ENCODE measurements around the gene MIGA1.
"Not testable (repeated sequence)": the region's sequence is repeated elsewhere in the genome, so short reads cannot be mapped to it uniquely, and the experiment has no call there.

MIGA1 gene

DNA sequence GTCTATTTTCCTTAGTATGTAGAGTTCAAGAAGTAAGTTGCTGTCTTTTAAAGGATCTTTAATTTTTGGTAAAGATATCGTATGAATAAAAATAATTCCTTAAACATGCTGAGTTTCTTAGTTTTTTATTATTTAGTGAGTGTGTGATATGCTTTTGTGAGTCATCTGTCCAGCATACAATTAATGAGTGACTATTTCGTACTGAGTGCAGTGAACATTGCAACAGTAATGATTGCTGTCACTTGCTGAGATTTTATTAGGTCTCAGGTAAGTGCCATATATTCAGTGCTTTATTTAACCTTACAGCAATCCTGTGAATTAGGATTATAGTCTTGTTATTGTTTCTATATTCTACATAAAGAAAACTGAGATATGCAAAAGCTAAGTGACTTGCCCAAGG is 22.6 kb downstream of the MIGA1 start:
- no peak for DNase-seq (ENCODE audit: low read depth)

DNA sequence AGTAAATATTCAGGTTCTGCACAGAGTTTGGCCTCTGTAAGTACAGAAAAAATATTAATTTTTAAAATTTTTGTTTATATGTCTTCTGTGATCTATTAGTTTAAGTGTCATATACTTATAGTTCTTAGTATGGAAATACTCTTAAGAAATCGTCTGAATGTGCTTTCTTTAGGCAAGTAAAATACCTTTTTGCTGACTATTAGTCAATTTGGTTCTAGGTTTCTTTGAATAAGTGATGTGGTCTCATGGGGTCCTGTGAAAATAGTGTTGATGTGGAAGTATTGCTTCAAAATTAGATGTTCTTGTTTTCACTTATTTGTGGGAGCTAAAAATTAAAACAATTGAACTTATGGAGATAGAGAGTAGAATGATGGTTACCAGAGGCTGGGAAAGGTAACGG is 23.9 kb downstream of the MIGA1 start:
- DNase-seq (ENCODE audit: low read depth) = no peak

DNA sequence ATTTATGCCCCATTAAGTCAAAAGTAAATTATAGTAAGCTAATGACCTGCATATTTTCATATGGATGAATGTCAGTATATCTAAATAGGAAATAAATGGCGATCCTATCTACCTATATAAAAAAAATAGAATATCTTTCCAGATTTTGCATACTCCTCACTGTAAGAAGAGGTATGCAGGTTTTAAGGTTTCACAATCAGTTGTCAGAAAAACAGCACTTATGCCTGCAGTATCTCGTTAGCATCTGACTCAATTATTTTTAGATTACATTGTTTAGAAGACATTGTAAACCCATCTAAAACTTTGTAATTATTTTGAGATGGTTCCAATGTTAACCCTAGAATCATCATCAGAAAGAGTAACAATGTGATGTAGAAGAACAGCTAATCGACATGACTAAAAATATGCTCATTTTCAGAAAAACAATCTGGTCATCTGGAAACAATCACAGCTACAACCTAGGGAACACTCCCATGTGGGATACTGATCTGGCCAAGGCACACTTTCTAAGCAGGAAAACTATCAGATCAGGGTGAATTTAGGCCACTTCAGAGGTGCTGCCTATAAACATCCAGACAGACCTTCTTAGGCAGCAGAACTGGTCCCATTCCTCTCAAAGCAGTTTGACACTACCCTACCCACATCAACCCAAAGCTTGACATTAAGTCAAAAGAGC is 30.5 kb downstream of the MIGA1 start:
- not testable (repeated sequence) for DNase-seq (ENCODE audit: low read depth)

DNA sequence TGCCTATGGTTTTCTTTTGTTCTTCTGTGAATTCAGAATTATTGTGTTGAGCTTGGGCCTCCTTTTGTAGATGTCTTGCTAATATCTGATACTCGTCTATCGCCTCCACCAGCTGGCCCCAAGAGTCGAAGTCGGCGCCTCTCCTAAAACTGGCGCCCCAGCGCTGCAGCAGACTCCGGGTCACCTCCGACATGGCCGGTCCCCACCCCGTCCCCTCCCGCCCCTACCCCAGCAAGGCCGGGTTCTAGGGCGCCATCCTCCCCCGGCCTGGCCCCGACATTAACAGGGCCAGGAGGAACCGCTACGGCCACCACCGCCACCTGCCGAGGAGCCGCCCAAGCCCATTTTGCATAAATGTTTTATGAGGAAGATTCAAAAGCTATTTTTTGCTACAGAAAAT is 32.1 kb downstream of the MIGA1 start:
- not testable (repeated sequence) for DNase-seq (ENCODE audit: low read depth)

DNA sequence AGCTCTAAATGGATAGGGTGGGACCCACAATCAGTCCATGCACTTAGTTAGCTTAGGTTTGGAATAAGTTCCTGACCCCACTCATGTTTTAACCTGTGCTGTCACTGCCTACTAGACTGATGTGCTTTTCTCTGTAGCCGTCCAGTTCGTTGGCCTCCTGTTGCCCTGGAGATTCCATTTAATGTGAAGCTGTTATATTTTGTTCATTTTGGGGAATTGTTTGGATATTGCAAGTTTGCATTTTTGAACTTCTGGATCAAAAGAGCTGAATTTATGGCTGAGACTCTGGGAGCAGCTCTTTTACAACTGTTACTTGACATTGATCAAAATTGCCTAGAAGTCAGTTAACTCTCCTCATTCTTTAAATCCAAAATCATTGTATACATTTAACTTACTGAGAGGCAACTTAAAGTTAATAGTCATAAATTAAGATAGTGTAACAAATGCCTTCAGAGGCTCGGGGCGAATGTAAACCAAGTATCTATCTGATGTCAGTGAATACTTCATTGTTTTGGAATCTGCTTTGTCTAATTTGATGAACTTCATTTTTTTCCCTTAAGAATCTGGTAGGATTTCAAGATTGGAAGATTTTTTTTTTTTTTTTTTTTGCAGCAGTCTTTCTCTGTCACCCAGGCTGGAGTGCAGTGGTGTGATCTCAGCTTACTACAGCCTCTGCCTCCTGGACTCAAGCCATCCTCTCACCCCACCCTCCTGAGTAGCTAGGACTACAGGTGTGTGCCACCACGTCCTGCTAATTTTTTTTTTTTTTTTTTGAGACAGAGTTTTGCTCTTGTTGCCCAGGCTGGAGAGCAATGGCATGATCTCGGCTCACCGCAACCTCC is 38.1 kb downstream of the MIGA1 start:
- no peak for DNase-seq (ENCODE audit: low read depth)

DNA sequence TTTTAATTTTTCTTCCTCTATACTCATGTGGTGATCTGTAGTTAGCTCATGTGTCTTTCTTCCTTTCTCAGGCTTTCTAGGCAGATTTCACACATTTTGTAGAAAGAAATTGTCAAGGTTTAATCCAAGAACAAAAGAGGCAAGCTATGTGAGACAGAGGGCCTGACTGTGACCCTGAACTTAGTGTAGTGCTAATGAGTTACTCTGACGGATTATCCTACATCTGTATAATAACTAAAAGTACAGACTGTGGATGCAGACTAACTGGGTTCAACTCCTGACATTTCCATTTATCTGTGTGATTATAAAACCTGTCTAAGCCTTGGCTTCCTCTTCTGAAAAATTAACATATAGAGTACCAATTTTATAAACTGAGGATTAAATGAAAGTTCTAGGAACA is 40.7 kb downstream of the MIGA1 start:
- no peak for DNase-seq (ENCODE audit: low read depth)

DNA sequence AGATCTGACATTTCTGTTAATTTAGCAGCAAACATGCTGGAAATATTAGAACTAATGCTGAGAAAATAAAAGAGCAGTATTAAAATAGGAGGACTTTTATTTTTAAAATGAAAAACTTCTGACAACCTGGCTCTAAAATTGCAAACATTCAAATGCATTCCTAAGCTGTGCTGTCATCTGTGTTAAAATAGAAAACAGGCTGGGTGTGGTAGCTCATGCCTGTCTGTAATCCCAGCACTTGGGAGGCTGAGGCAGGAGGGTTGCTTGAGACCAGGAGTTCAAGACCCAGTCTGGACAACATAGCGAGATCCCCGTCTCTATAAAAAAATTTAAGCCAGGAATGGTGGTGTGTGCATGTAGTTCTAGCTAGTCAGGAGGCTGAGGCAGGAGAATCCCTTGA is 44.6 kb downstream of the MIGA1 start:
- peak; percentile 50 for DNase-seq (ENCODE audit: low read depth)

DNA sequence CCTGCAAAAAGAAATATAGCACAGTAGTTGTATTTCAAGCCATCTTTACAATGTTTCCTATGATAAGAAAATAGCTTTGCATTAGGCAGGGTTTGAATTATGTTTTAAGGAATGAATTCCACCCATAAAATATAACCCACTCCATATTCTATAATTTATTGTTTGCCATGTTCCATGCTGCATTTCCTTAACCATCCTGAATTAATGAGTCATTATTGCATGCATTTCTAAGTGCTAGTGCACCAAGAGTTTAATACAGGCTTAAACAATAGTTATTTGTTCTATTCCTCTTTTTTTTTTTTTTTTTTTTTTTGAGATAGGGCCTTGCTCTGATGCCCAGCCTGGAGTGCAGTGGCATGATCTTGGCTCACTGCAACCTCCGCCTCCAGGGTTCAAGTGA is 45.2 kb downstream of the MIGA1 start:
- no peak for DNase-seq (ENCODE audit: low read depth)

DNA sequence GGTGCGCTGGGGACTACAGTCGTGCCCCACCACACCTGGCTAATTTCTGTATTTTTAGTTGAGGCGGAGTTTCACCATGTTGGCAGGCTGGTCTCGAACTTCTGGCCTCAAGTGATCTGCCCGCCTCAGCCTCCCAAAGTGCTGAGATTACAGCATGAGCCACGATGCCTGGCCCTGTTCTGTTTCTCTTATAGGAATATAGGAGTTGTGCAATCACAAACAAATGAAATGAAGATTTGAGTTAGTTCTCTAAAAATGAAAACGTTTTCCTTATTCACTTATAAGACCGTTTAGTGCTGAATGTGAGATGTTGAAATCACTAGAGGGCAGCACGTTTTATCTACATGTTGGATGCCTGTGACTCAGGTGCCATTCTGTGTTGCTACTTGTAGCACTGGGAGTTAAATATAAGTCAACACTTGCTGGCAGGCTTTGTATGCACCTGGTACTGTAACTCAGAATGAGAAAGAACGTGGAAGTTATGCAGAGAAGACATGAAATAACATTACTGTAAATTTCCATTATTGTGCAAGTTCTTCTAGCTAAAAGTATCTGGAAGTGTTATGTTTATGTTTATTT is 45.8 kb downstream of the MIGA1 start:
- no peak for DNase-seq (ENCODE audit: low read depth)

DNA sequence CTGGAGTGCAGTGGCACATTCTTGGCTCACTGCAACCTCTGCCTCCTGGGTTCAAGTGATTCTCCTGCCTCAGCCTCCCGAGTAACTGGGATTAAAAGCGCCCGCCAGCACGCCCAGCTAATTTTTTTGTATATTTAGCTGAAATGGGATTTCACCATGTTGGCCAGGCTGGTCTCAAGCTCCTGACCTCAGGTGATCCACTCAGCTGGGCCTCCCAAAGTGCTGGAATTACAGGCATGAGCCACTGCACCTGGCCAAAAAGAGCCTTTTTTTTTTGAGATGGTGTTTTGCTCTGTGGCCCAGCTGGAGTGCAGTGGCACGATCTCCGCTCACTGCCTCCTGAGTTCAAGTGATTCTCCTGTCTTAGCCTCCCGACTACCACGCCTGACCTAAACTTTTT is 47.4 kb downstream of the MIGA1 start:
- DNase-seq (ENCODE audit: low read depth) = not testable (repeated sequence)

DNA sequence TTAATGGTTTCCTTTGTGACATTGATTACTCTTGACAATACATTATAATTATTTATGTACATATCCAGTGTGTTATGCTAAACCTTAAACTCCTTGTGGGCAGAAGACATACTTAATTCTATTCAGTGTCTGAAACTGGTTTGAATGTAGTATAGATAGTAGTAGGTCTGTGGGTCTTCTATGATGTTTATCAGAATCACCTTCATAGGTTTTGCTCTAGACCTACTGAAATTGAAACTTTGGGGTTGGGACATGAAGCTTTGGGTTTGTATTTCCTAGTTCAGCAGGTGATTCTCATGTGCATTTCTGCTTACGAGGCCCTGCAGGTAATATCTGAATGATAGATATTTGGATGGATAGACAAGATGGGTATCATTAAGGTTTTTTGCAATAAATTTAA is 48.6 kb downstream of the MIGA1 start:
- DNase-seq (ENCODE audit: low read depth) = no peak

DNA sequence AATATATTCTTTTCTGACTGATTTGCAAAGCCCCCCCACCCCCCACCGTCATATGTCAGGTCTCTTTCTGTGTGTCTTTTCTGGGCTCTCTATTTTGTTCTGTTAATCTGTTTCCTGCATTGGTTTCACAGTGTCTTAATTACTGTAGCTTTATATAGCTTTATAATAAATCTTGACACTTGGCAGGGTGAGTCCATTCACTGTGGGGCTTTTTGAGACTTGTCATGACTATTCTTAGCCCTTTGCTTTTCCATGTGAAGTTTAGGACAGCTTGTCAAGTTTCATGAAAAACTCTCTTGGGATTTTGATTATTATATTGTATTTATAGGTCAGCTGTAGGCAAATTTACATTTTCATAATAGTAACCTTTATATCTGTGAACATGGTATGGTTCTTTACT is 50.4 kb downstream of the MIGA1 start:
- no peak for DNase-seq (ENCODE audit: low read depth)

DNA sequence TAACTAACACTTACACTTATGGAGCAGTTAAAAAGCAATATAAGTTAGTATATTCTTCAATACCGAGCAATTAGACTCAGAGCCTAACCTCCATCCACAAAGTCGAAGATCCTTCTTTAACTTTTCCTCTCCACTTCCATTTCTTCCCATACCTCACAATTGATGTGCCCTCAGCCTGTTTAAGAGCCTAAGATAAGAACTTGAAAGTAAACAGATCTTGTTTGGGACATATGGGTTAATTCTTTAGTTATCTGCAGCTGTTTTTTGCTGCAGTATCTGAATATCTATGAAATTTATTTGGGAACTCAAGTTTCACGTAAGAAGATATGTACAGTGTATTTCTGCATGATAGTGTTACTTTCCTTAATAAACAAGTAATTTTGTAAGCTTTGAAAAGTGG is 51.5 kb downstream of the MIGA1 start:
- no peak for DNase-seq (ENCODE audit: low read depth)

DNA sequence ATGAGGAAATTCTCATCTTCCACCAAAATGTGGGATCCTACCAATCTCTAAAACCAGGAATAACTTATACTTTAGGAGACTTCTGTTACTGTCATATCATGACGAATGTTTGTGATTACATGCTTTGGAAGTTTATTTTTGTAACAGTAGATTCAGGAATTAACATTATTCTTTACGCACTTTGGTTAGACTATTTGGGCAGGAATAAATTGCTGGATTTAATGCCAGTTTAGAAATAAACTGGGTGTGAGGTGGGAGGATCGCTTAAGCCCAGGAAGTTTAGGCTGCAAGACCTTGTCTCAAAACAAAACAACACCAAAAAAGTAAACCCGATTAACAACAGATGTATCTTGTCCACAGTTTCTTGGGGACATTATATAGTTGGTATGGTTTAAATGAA is 52.1 kb downstream of the MIGA1 start:
- DNase-seq (ENCODE audit: low read depth) = no peak

DNA sequence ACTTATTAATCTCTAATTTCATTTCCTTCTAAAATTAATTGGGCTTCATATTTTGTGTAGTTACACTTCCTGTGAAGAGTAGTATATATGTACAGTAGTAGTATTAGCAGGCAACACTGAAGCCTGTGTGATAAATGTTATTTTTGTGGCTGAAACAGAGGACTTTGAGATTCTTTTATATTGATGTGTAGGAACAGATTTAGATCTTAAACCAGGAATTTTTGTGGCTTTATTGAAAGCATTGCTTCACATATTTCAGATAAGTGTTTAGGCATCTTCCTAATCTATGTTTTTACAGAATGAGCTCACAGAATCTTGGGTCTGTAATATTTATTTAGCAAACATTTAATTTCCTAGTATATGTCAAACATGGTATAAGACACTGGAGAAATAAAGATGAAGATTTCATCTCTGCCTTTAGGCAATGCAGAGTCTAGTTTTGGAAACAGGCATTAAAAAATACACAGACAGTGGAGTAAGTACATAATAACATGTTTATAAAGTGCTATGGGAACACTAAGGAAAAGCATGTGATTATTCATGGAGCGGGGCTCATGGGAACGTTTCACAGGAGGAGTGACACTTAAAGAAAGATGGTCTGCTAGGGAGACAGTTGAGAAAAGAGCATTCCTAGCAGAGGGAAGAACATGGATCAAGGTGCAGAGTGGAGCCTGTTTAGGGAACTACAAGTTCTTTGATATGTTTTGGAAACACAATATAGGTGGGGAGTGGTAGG is 52.7 kb downstream of the MIGA1 start:
- DNase-seq (ENCODE audit: low read depth) = no peak

DNA sequence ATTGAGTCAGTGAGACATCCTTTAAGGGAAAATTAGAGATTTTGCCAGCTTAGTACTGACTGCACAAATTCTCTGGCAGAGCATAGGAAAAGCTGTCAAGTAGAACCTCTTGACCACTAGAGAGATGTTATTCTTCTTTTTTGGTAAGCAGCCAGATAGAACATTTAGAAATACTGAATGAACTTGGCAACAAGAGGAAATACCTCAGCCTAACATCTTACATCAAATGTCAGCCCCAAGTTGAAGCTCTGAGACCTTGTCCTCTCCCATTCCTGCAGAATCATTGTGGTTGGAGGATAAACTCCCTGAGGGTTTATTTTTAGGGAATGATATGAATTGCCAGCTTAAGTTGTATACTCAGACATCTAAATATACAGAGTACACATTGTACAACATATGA is 53.5 kb downstream of the MIGA1 start:
- DNase-seq (ENCODE audit: low read depth) = peak; percentile 42

DNA sequence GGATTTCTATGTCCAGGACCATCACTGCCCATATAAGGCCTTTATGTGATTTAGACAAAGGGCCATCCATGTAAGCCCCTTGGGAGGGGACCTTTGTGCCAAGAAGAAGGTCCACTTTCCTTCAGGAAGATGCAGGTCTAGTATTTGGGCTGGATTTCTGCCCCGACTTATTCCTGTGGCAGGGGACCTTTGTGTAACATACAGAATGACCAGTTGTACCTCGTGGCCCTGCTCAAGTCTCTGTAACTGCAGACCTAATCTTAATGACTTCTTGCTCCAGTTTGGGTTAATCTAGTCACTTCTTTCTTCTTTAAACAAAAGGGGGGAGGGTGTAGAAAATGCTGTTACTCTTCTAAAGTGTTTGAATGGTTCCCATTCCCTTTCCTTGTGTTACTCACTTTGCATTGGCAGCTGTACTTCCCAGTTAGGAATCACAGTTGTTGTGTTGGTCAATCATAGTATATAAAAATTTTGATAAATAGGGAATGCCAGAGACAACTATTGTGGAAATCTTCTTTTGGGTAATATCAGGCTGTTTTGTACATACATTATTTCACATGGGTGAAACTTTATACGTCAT is 54.2 kb downstream of the MIGA1 start:
- no peak for DNase-seq (ENCODE audit: low read depth)

DNA sequence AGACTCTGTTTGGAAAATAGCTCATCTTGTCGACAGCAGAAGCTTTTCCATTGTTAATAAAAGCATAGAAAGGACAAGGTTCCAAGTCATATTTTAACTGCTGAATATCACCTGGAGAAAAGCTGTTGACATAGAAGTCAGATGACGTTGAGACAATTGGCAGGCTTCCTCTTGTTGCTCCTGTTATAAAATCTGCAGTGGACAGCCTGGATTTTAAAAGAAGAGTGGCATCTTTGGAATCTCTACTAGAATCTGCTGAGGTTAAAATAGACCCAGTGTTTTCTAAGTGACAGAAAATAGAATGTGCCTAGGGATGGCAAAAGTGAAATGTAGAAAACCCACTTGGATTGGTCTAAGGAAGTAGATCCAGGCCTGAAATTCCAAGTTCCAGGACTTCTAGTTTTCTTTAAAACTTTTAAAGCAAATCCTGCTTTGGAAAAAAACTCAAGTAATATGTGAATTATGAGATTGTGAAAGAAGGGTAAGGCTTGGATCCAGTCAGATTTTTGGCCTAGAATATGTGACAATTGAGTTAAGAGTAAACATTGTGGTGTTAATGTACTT is 55.4 kb downstream of the MIGA1 start:
- DNase-seq (ENCODE audit: low read depth) = no peak

DNA sequence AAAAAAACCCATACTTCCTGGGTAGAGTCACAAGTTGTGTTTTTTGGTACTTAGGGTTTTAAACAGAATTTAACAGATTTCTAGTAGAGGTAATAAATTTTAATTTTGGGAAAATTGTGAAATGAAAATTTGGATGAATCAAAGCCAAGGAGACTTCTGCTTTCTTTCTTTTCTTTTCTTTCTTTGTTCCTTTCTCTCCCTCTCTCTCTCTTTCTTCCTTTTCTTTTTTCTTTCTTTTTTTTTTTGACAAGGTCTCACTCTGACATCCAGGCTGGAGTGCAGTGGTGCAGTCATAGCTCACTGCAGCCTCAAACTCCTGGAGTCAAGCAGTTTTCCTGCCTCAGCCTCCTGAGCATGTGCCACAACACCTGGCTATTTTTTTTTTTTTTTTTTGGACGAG is 62.1 kb downstream of the MIGA1 start:
- DNase-seq (ENCODE audit: low read depth) = no peak

DNA sequence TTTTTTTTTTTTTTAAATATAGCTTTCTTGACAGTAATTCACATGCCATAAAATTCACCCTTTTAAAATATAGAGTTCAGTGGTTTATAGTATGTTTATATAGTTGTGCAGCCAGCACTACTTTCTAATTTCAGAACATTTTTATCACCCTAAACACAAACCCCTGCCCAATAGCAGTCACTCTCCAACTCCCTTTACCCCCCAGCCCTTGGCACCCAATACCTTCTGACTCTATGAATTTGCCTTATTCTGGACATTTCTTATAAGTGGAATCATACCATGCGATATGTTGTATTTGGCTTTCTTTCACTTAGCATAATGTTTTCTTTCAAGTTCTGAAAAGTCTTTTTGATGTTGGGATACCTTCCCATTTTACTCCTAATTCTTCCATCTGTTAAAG is 66.5 kb downstream of the MIGA1 start:
- no peak for DNase-seq (ENCODE audit: low read depth)

DNA sequence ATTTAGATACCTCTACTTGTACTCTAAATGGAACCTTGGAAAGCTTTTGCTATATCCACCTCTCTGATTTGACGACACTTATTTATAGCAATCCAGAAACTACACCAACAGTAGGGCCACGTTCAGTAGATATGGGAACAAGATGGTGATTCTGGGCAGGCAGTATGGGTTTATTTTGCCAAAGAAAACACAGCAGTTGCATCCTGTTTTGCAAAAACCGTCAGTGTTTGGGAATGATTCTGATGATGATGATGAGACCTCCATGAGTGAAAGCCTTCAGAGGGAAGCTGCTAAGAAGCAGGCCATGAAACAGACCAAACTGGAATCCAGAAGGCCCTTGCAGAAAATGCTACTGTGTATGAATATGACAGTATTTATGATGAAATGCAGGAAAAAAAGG is 67.5 kb downstream of the MIGA1 start:
- DNase-seq (ENCODE audit: low read depth) = no peak

DNA sequence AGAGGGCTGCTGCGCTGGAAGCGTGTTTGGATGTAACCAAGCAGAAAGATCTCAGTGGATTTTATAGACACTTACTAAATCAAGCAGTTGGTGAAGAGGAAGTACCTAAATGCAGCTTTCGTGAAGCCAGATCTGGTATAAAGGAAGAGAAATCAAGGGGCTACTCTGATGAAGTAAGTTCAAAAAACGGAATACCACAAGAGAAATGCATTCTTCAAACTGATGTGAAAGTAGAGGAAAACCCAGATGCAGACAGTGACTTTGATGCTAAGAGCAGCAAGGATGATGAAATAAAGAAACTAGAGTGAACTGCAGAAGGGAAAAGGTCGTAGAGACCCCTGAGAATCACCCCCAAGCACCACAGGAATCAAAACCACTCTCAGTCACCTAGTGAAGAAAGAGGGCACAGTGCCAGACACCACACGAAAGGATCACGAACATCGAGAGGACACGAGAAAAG is 68.2 kb downstream of the MIGA1 start:
- no peak for DNase-seq (ENCODE audit: low read depth)
